Measurements from ENCODE around the gene TSSC4. TPM values are rescaled to one million over a fixed set of nuclear protein-coding genes. Genes with fewer than 3 reads are reported as not detected.
A peak's percentile ranks its signal among the peaks of the same experiment; 100 is the strongest.

Gene TSSC4
- total RNA-seq, 2 experiments from 2014 or later, result 40.4 to 50.9 TPM

DNA sequence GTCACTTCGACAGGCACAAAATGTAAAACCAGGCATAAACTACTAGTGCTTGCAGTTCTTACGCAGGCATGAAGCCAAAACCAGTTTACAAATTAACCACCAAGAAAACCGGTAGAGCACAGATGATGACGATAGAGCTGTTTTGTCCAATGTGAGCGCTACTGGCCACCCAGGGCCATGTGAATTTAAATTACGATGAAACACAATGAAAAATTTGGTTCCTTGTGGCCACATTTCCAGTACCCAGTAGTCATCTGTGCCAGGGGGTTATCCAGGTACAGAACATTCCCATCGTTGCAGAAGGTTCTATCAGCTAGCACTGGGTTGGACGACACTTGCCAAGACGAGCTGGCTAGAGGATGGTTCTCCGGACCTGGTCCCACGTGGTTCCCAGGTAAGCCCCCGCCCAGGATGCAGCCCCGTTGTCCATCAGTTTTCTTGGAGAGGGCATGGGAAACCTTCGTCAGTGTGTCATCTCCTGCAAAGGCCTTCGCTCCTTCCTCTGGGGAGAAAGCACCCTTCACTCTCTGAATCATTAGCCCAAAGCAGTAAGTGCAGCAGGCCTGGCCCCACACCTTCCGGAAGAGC, 24.5 kb upstream of the TSSC4 start:
- peaks cover 26% of the 10 kb centered on the region for H4K20me1 ChIP-seq (ENCODE audit: insufficient read depth, low read length)
- H2AFZ ChIP-seq (ENCODE audit: low read length), result no peak overlapping the region
- no TSS peak for BruUV-seq (replicated peaks)
- no peak for DNase-seq (ENCODE audit: low spot score)
- H3K9me2 ChIP-seq (ENCODE audit: insufficient read depth, low read length), result no peaks in the 10 kb centered on the region
- ChIA-PET POLR2A (interaction anchor here (0.5 to 2.4 kb wide), 3 partner anchors 11 to 16 kb away, joined by 3 to 20 read pairs (median 7); no protein-coding TSS in a partner anchor), CTCF (ENCODE audit: unreplicated experiment) (no interaction called here)
- no peak overlapping the region for H3K4me3 ChIP-seq (ENCODE audit: low read depth, low read length, poor library complexity, severe bottlenecking)
- TF ChIP-seq, protein P1, sequence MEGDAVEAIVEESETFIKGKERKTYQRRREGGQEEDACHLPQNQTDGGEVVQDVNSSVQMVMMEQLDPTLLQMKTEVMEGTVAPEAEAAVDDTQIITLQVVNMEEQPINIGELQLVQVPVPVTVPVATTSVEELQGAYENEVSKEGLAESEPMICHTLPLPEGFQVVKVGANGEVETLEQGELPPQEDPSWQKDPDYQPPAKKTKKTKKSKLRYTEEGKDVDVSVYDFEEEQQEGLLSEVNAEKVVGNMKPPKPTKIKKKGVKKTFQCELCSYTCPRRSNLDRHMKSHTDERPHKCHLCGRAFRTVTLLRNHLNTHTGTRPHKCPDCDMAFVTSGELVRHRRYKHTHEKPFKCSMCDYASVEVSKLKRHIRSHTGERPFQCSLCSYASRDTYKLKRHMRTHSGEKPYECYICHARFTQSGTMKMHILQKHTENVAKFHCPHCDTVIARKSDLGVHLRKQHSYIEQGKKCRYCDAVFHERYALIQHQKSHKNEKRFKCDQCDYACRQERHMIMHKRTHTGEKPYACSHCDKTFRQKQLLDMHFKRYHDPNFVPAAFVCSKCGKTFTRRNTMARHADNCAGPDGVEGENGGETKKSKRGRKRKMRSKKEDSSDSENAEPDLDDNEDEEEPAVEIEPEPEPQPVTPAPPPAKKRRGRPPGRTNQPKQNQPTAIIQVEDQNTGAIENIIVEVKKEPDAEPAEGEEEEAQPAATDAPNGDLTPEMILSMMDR (conservative IDR thresholded peaks at IDR 0.05; ENCODE audit: low read length), result no peak
- peaks cover 37% of the 10 kb centered on the region for H3K79me2 ChIP-seq (ENCODE audit: insufficient read depth, low read depth, low read length)
- H3K27ac ChIP-seq (ENCODE audit: low read depth, low read length, poor library complexity, severe bottlenecking), result no peak overlapping the region
- peaks cover 22% of the 10 kb centered on the region for H3K4me1 ChIP-seq (ENCODE audit: insufficient read depth, low read length, poor library complexity, severe bottlenecking)
- intact Hi-C loops (cut with micrococcal nuclease; ENCODE audit: unreplicated experiment), result no loop called here
- peaks cover 25% of the 10 kb centered on the region for H3K36me3 ChIP-seq (ENCODE audit: insufficient read depth, low read length)
- no peaks in the 10 kb centered on the region for H3K9me3 ChIP-seq (ENCODE audit: low read length)
- peak overlapping the region; percentile 80; the same call in 1 of the 2 replicates for H3K4me2 ChIP-seq (ENCODE audit: low read length)

DNA sequence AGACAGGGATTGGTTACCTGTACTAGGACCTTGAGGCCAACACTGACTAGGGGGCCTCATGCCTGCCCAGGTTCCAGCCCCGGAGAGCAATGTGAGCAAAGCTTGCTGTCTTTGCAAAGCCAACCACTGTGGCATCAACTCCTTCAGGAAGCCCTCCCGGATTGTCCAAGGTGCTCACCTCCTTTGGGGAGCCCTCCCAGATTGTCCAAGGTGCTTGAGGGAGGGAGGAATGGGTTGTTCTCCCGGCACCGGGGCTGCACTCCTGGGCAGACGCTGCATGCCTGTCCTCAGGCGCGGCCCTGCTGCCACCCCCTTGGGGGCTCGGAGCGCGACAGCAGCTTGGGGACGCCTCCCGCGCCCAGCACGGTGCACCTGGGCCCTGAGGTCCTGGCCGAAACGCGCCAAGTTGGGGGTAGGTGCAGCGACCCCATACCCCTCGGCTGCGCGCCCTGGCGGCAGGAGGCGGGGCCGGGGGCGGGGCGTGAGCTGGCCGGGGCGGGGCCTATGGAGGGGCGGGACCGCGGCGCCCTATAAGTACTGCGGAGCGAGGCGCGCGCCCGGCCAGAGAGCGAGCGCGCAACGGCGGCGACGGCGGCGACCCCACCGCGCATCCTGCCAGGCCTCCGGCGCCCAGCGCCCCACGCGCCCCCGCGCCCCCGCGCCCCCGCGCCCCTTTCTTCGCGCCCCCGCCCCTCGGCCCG, 23.6 kb upstream of the TSSC4 start, which contains the start of gene CD81:
Gene CD81, plus strand, starts transcription at position 560 of the 701 bp plus-strand sequence. CDS start 240 bp downstream, outside the sequence.
- H3K4me2 ChIP-seq (ENCODE audit: low read length), result peak within 1 kb of the TSS; percentile 90
- H3K9me3 ChIP-seq (ENCODE audit: low read length), result no peaks in the 10 kb centered on the region

More for the DNA sequence above, 23.6 kb upstream of the TSSC4 start, which contains the start of gene CD81:
- ChIA-PET CTCF (ENCODE audit: unreplicated experiment) (interaction anchor here (0.9 kb wide), 1 partner anchor 13 kb away, joined by 5 read pairs; no protein-coding TSS in a partner anchor), POLR2A (interaction anchor here (0.6 to 2.4 kb wide), 3 partner anchors 10 to 607 kb away, joined by 3 to 20 read pairs (median 7); no protein-coding TSS in a partner anchor)
- peak within 1 kb of the TSS; percentile 64 for H2AFZ ChIP-seq (ENCODE audit: low read length)
- peak; percentile 63 for DNase-seq (ENCODE audit: low spot score)
- intact Hi-C loops (cut with micrococcal nuclease; ENCODE audit: unreplicated experiment), result no loop called here
- TF ChIP-seq EZH2phosphoT487 (IDR thresholded peaks at IDR 0.05; ENCODE audit: borderline replicate concordance, low read depth, low read length), result no peak
- TF ChIP-seq, protein P1 (conservative IDR thresholded peaks at IDR 0.05; ENCODE audit: low read length), result no peak
- H3K79me2 ChIP-seq (ENCODE audit: insufficient read depth, low read depth, low read length), result peaks cover 45% of the 10 kb centered on the region
- H3K27ac ChIP-seq (ENCODE audit: low read depth, low read length, poor library complexity, severe bottlenecking), result peak within 1 kb of the TSS; percentile 57
- H3K9me2 ChIP-seq (ENCODE audit: insufficient read depth, low read length), result no peaks in the 10 kb centered on the region
- BruUV-seq (replicated peaks), result no TSS peak
- peaks cover 35% of the 10 kb centered on the region for H4K20me1 ChIP-seq (ENCODE audit: insufficient read depth, low read length)
- peaks cover 32% of the 10 kb centered on the region for H3K36me3 ChIP-seq (ENCODE audit: insufficient read depth, low read length)
- H3K4me3 ChIP-seq (ENCODE audit: low read depth, low read length, poor library complexity, severe bottlenecking), result peak within 1 kb of the TSS; percentile 99
- peaks cover 30% of the 10 kb centered on the region for H3K4me1 ChIP-seq (ENCODE audit: insufficient read depth, low read length, poor library complexity, severe bottlenecking)

Measured in OCI-LY7 (cell line).